ENCODE data around the gene ZP4.

DNA sequence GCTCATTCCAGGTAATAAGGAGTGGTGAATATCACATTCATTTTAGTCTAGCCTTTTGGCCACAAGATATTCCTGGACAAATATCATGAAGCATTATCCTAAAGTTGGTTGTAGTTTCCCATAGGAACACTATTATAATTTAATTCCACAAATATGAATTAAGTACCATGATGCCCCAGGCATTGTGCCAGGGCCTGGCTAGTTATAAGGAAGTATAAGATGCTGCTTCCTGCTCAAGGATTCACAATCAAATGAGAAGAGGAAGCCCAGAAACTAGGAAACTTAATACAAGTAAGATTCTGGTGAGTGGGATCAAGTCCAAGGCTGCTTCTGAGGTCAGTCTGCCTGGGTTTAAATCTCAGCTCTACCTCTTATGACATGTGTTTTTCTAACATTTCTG, 30.6 kb upstream of the ZP4 start:
- TF ChIP-seq POLR2A (IDR thresholded peaks at IDR 0.05), result no peak
- no peak for TF ChIP-seq CTCF (IDR thresholded peaks at IDR 0.05)
